ENCODE measurements around the gene FGGY.

DNA sequence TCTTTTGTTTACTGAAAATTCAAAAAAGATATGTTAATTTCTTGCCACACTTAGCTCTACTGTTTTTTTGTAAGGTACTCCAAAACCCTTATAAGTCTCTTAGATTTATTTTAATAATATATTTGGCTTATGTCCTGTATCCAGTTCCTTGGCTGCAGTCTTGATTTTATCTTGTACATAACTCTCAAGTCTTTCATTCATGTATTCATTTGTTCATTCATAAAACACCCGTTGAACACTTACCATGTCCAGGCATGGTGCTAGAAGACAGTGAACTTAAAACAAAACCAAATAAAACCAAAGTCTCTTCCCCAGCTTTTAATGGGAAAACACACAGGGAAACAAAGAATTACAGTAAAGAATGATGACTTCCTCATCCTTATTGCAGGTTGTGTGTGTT lies 215.8 kb downstream of the FGGY start:
- TF ChIP-seq, protein P1, sequence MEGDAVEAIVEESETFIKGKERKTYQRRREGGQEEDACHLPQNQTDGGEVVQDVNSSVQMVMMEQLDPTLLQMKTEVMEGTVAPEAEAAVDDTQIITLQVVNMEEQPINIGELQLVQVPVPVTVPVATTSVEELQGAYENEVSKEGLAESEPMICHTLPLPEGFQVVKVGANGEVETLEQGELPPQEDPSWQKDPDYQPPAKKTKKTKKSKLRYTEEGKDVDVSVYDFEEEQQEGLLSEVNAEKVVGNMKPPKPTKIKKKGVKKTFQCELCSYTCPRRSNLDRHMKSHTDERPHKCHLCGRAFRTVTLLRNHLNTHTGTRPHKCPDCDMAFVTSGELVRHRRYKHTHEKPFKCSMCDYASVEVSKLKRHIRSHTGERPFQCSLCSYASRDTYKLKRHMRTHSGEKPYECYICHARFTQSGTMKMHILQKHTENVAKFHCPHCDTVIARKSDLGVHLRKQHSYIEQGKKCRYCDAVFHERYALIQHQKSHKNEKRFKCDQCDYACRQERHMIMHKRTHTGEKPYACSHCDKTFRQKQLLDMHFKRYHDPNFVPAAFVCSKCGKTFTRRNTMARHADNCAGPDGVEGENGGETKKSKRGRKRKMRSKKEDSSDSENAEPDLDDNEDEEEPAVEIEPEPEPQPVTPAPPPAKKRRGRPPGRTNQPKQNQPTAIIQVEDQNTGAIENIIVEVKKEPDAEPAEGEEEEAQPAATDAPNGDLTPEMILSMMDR (IDR thresholded peaks at IDR 0.05) = no peak
- no peak for TF ChIP-seq POLR2A (IDR thresholded peaks at IDR 0.05)

Data from uterus (tissue), 2 donors.